Measurements from ENCODE around the gene PPAT.
A peak's percentile ranks its signal among the peaks of the same experiment; 100 is the strongest.

Gene PPAT

DNA sequence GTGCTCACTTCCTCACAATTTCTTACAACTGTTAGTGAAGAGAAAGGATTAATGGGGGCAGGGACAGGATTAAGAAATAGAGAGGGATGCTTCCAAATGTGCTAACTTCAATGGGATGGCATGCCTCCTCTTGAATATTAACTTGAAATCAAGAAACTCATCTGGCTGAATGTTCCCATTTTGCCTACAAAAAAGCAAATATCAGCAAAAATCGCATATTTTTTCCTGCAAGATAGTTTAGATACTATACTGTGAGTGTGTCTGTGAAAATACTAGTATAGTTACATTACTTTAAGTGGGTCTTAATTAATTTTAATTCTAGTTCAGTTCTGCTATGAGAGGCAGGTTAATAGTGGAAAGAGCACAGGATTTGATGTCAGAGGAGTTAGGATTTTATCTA lies 5.6 kb upstream of the PPAT start:
- no peaks in the 10 kb centered on the region for H3K27me3 ChIP-seq (ENCODE audit: control insufficient read depth in 5 of 5, insufficient read depth in 4 of 5, low read length in 5 of 5)
- no peak overlapping the region for H3K4me3 ChIP-seq (ENCODE audit: low read depth in 1 of 5, low read length in 5 of 5)
- no peak overlapping the region for H3K27ac ChIP-seq (ENCODE audit: low read depth, low read length)

DNA sequence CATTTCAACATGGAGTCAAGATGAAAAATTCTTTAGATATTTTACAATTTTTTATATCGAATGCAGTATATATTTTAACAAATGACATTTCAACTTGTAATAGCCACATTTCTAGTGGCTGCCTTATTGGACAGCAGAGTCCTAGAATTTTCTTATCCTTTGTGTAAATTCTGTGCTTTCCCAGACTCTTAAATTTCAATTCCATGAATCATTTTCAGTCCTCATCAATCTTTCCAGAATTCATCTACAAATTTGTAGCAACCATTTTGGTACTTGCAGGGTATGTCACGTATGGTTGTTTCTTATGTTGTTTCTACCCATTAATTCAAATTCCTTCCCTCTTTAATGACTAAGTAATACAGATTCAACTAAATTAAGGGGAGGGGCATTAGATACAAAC lies 3.4 kb upstream of the PPAT start:
- Histone ChIP-seq H3K4me3 (ENCODE audit: low read depth in 1 of 5, low read length in 5 of 5) (no peak overlapping the region), H3K4me1 (ENCODE audit: control insufficient read depth in 5 of 5, insufficient read depth in 5 of 5, low read length in 5 of 5) (peaks cover 0 to 34% (median 31%) of the 10 kb centered on the region in 5 donors), H3K36me3 (ENCODE audit: control insufficient read depth in 5 of 5, insufficient read depth in 5 of 5, low read length in 5 of 5) (peaks cover 0 to 8% (median 0%) of the 10 kb centered on the region in 5 donors), H3K9me3 (ENCODE audit: control insufficient read depth in 5 of 5, low read length in 5 of 5) (no peaks in the 10 kb centered on the region), H3K27ac (ENCODE audit: low read depth, low read length) (no peak overlapping the region), H3K27me3 (ENCODE audit: control insufficient read depth in 5 of 5, insufficient read depth in 4 of 5, low read length in 5 of 5) (no peaks in the 10 kb centered on the region), H3K9ac (ENCODE audit: low read length in 5 of 5) (no peak overlapping the region)

More for the DNA sequence above, 5.6 kb upstream of the PPAT start:
- H3K9me3 ChIP-seq (ENCODE audit: control insufficient read depth in 5 of 5, low read length in 5 of 5) = no peaks in the 10 kb centered on the region
- peaks cover 0 to 8% (median 0%) of the 10 kb centered on the region in 5 donors for H3K36me3 ChIP-seq (ENCODE audit: control insufficient read depth in 5 of 5, insufficient read depth in 5 of 5, low read length in 5 of 5)
- H3K9ac ChIP-seq (ENCODE audit: low read length in 5 of 5) = no peak overlapping the region
- peaks cover 0 to 18% (median 17%) of the 10 kb centered on the region in 5 donors for H3K4me1 ChIP-seq (ENCODE audit: control insufficient read depth in 5 of 5, insufficient read depth in 5 of 5, low read length in 5 of 5)

DNA sequence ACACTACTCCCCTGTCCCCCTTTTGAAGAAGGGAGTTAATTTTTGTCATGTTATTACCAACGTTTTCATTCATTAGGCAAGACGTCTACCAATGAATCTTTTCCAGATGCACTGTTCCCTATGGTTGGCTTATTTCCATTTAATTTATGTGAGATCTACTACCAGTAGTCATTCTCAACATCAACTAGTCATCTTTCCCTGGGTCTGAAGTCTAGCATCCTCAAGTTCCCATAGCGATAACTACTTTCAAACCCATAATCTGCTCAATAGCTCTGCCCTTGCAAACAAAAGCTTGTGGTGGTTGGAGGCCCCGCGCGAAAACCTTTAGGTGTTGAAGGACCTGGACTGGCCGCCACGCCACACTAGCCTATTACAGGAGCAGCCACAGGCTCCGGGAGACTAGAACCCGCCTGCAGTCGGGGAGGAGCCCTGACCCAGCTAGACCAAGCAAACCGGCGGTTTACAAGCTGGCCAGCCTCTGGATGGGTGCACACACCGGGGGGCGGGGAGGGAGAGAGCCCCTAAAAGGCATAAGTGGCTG lies 746 bp downstream of the PPAT start:
- Histone ChIP-seq H3K9ac (ENCODE audit: low read length in 5 of 5) (peak overlapping the region in 4 of 5 donors; percentile 66 to 87 (median 78)), H3K27me3 (ENCODE audit: control insufficient read depth in 5 of 5, insufficient read depth in 4 of 5, low read length in 5 of 5) (no peaks in the 10 kb centered on the region), H3K36me3 (ENCODE audit: control insufficient read depth in 5 of 5, insufficient read depth in 5 of 5, low read length in 5 of 5) (no peaks in the 10 kb centered on the region), H3K27ac (ENCODE audit: low read depth, low read length) (peak overlapping the region; percentile 74), H3K9me3 (ENCODE audit: control insufficient read depth in 5 of 5, low read length in 5 of 5) (no peaks in the 10 kb centered on the region), H3K4me3 (ENCODE audit: low read depth in 1 of 5, low read length in 5 of 5) (peak overlapping the region; percentile 55 to 92 (median 87)), H3K4me1 (ENCODE audit: control insufficient read depth in 5 of 5, insufficient read depth in 5 of 5, low read length in 5 of 5) (peaks cover 0 to 34% (median 31%) of the 10 kb centered on the region in 5 donors)

DNA sequence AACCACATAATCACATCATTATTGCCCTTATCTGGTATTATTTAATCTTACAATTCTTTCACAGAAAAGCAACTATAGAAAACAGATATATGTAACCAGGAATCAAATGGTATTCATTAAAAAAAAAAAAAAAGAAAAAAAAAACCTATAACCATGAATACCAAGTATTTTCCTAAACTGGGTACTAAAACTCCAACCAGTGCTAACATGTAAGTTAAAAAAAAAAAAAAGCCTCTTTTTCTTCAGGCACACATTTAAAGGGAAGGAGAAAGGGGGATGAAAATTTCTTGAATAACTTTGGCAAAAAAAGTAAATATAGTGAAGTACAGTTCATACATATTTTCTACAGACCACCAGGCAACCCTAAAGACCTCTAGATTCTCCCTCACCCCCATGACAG lies 2.1 kb downstream of the PPAT start:
- Histone ChIP-seq H3K4me1 (ENCODE audit: control insufficient read depth in 5 of 5, insufficient read depth in 5 of 5, low read length in 5 of 5) (peaks cover 0 to 34% (median 31%) of the 10 kb centered on the region in 5 donors), H3K9me3 (ENCODE audit: control insufficient read depth in 5 of 5, low read length in 5 of 5) (no peaks in the 10 kb centered on the region), H3K27ac (ENCODE audit: low read depth, low read length) (no peak overlapping the region), H3K4me3 (ENCODE audit: low read depth in 1 of 5, low read length in 5 of 5) (no peak overlapping the region), H3K36me3 (ENCODE audit: control insufficient read depth in 5 of 5, insufficient read depth in 5 of 5, low read length in 5 of 5) (no peaks in the 10 kb centered on the region), H3K27me3 (ENCODE audit: control insufficient read depth in 5 of 5, insufficient read depth in 4 of 5, low read length in 5 of 5) (no peaks in the 10 kb centered on the region), H3K9ac (ENCODE audit: low read length in 5 of 5) (no peak overlapping the region)

DNA sequence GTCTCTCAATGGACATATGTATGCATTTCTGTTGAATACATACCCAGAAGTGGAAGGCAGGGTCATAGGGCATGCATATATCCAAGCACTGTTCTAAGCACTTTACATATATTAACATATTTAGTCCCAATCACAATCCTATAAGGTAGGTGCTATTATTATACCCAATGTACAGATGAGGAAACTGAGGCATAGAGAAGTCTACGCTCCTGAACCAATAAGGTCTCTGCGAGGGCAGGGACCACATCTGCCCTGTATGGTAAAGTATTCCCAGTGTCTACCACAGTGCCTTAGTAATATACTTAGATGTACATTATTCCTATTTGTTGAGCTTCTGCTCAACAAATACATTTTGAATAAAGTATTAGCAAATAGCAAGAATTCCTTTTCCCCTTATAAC lies 5.2 kb downstream of the PPAT start:
- H3K9ac ChIP-seq (ENCODE audit: low read length in 5 of 5) = no peak overlapping the region
- H3K9me3 ChIP-seq (ENCODE audit: control insufficient read depth in 5 of 5, low read length in 5 of 5) = no peaks in the 10 kb centered on the region
- no peaks in the 10 kb centered on the region for H3K27me3 ChIP-seq (ENCODE audit: control insufficient read depth in 5 of 5, insufficient read depth in 4 of 5, low read length in 5 of 5)

DNA sequence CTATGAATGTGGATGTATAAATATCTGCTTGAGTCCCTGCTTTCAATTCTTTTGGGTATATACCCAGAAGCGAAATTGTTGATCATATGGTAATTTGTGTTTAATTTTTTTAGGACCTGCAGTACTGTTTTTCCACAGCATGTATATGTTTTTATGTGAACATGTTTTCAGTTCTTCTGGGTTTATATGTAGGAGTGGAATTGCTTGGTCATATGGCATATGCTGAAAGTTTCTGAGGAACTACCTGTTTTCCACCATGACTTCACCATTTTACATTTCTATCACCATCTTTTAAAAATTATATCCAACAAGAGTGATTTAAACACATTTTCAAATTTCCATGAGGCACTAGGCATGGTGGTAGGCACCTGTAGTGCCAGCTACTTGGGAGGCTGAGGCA lies 8.2 kb downstream of the PPAT start:
- H3K27me3 ChIP-seq (ENCODE audit: control insufficient read depth in 5 of 5, insufficient read depth in 4 of 5, low read length in 5 of 5) = no peaks in the 10 kb centered on the region
- no peaks in the 10 kb centered on the region for H3K36me3 ChIP-seq (ENCODE audit: control insufficient read depth in 5 of 5, insufficient read depth in 5 of 5, low read length in 5 of 5)
- no peak overlapping the region for H3K9ac ChIP-seq (ENCODE audit: low read length in 5 of 5)
- no peaks in the 10 kb centered on the region for H3K9me3 ChIP-seq (ENCODE audit: control insufficient read depth in 5 of 5, low read length in 5 of 5)
- H3K4me3 ChIP-seq (ENCODE audit: low read depth in 1 of 5, low read length in 5 of 5) = no peak overlapping the region
- no peaks in the 10 kb centered on the region for H3K4me1 ChIP-seq (ENCODE audit: control insufficient read depth in 5 of 5, insufficient read depth in 5 of 5, low read length in 5 of 5)
- H3K27ac ChIP-seq (ENCODE audit: low read depth, low read length) = no peak overlapping the region

More for the DNA sequence above, 5.2 kb downstream of the PPAT start:
- H3K4me1 ChIP-seq (ENCODE audit: control insufficient read depth in 5 of 5, insufficient read depth in 5 of 5, low read length in 5 of 5) = peaks cover 0 to 12% (median 11%) of the 10 kb centered on the region in 5 donors
- no peak overlapping the region for H3K4me3 ChIP-seq (ENCODE audit: low read depth in 1 of 5, low read length in 5 of 5)
- no peaks in the 10 kb centered on the region for H3K36me3 ChIP-seq (ENCODE audit: control insufficient read depth in 5 of 5, insufficient read depth in 5 of 5, low read length in 5 of 5)
- no peak overlapping the region for H3K27ac ChIP-seq (ENCODE audit: low read depth, low read length)

DNA sequence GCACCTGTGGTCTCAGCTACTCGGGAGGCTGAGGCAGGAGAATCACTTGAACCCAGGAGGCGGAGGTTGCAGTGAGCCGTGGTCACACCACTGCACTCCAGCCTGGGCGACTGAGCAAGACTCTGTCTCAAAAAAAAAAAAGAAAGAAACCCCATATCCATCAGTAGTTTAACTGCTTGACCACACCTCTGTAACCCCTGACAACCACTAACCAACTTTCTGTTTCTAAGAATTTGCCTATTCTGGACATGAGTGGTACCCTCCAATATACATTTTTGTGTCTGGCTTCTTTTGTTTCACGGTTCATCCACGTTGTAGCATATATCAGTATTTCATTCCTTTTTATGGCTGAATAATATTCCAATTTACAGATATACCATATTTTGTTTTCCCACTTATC lies 9.1 kb downstream of the PPAT start:
- H3K4me3 ChIP-seq (ENCODE audit: low read depth in 1 of 5, low read length in 5 of 5) = no peak overlapping the region

DNA sequence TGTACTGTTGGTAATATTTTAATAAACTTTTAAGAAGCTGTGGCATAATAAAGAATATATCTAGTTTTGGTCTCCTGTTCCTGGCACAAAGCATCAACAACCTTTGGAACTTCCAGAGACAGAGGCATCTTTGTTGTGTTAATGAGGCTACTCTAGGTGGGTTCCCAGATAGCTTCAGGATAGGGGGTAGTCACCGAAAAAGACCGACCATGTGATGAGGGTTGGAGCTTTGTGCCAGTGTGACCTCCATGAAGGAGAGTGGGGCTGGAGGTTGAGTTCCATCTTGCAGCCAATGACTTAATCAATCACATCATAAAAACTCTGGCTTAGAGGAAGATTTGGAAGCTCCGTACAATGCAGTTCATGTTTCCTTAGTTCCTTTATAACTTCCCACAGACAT lies 9.9 kb downstream of the PPAT start:
- no peak overlapping the region for H3K4me3 ChIP-seq (ENCODE audit: low read depth in 1 of 5, low read length in 5 of 5)
- no peaks in the 10 kb centered on the region for H3K4me1 ChIP-seq (ENCODE audit: control insufficient read depth in 5 of 5, insufficient read depth in 5 of 5, low read length in 5 of 5)
- H3K9ac ChIP-seq (ENCODE audit: low read length in 5 of 5) = no peak overlapping the region
- H3K27ac ChIP-seq (ENCODE audit: low read depth, low read length) = no peak overlapping the region
- H3K27me3 ChIP-seq (ENCODE audit: control insufficient read depth in 5 of 5, insufficient read depth in 4 of 5, low read length in 5 of 5) = no peaks in the 10 kb centered on the region
- H3K9me3 ChIP-seq (ENCODE audit: control insufficient read depth in 5 of 5, low read length in 5 of 5) = no peaks in the 10 kb centered on the region
- no peaks in the 10 kb centered on the region for H3K36me3 ChIP-seq (ENCODE audit: control insufficient read depth in 5 of 5, insufficient read depth in 5 of 5, low read length in 5 of 5)

More for the DNA sequence above, 9.1 kb downstream of the PPAT start:
- Histone ChIP-seq H3K36me3 (ENCODE audit: control insufficient read depth in 5 of 5, insufficient read depth in 5 of 5, low read length in 5 of 5) (no peaks in the 10 kb centered on the region), H3K9ac (ENCODE audit: low read length in 5 of 5) (no peak overlapping the region), H3K27ac (ENCODE audit: low read depth, low read length) (no peak overlapping the region), H3K9me3 (ENCODE audit: control insufficient read depth in 5 of 5, low read length in 5 of 5) (no peaks in the 10 kb centered on the region), H3K4me1 (ENCODE audit: control insufficient read depth in 5 of 5, insufficient read depth in 5 of 5, low read length in 5 of 5) (no peaks in the 10 kb centered on the region), H3K27me3 (ENCODE audit: control insufficient read depth in 5 of 5, insufficient read depth in 4 of 5, low read length in 5 of 5) (no peaks in the 10 kb centered on the region)

DNA sequence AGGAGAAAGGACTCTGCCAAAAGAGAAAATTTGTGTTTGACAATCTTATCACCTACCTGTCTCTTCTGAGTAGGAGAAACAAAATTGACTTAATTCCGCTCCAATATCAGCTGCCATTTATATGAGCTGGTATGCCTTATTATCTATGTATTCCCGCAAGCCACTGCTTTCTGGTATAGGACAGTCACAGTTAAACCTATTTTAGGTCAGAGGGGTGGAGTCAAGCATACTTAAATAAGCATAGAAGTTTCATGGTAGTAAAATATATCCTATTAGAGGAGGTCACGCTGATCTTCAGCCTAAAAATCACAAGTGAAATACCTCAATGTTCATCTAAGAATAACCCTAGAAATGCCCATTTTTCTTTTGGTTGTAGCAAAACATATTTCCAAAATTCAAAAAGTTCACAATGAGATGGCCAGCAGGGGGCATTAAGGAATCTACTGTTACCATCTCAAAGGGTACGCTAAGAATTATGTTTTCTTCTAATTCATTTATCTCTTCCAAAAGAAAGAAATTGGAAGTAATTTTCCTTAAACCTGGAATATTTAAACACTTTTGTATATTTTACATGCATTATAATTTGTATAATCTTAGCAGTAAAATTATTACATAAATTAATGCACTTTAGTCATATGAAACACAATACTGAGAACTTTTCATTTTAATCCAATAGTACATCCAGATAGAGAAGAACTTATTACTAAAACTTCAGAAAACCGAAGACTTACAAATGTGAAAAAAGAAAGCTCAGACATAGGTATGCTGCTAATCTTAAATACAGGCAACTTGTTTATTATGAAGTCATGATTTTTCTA lies 10.5 kb downstream of the PPAT start:
- H3K9me3 ChIP-seq (ENCODE audit: control insufficient read depth in 5 of 5, low read length in 5 of 5) = no peaks in the 10 kb centered on the region
- H3K27me3 ChIP-seq (ENCODE audit: control insufficient read depth in 5 of 5, insufficient read depth in 4 of 5, low read length in 5 of 5) = no peaks in the 10 kb centered on the region
- no peaks in the 10 kb centered on the region for H3K4me1 ChIP-seq (ENCODE audit: control insufficient read depth in 5 of 5, insufficient read depth in 5 of 5, low read length in 5 of 5)
- H3K9ac ChIP-seq (ENCODE audit: low read length in 5 of 5) = peak overlapping the region in 1 of 5 donors; percentile 11
- H3K36me3 ChIP-seq (ENCODE audit: control insufficient read depth in 5 of 5, insufficient read depth in 5 of 5, low read length in 5 of 5) = no peaks in the 10 kb centered on the region
- H3K4me3 ChIP-seq (ENCODE audit: low read depth in 1 of 5, low read length in 5 of 5) = no peak overlapping the region
- no peak overlapping the region for H3K27ac ChIP-seq (ENCODE audit: low read depth, low read length)

DNA sequence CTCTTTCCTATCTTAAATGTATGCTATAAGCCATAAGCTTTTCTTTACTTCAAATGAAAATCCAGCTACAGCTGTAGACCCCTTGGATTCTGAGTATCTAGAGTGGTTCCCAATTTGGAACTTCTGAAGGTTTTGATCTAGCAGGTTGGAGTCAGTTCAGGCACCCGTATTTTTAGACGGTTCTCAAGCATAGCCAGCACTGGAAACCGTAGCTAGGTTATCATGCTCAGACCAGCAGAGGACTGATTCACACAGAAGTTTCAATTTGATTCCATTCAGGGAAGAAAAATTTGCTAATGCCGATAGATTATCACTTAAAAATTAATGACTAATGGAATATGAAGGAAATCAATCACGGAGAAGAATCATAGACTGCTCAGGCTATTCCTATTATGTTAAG lies 11.2 kb downstream of the PPAT start:
- Histone ChIP-seq H3K9me3 (ENCODE audit: control insufficient read depth in 5 of 5, low read length in 5 of 5) (no peaks in the 10 kb centered on the region), H3K27ac (ENCODE audit: low read depth, low read length) (no peak overlapping the region), H3K27me3 (ENCODE audit: control insufficient read depth in 5 of 5, insufficient read depth in 4 of 5, low read length in 5 of 5) (no peaks in the 10 kb centered on the region), H3K36me3 (ENCODE audit: control insufficient read depth in 5 of 5, insufficient read depth in 5 of 5, low read length in 5 of 5) (no peaks in the 10 kb centered on the region), H3K4me1 (ENCODE audit: control insufficient read depth in 5 of 5, insufficient read depth in 5 of 5, low read length in 5 of 5) (no peaks in the 10 kb centered on the region), H3K9ac (ENCODE audit: low read length in 5 of 5) (peak overlapping the region in 1 of 5 donors; percentile 11), H3K4me3 (ENCODE audit: low read depth in 1 of 5, low read length in 5 of 5) (no peak overlapping the region)

Data from subcutaneous abdominal adipose tissue (tissue), 5 donors.